ENCODE measurements around the gene SOX2.

Gene SOX2

GRCh38 chr3:181689546-181689945 lies 22.2 kb upstream of the SOX2 start:
- TF ChIP-seq SIN3A (IDR thresholded peaks at IDR 0.05; ENCODE audit: borderline replicate concordance, insufficient read depth, low read length) (no peak), FOXP2 (optimal IDR thresholded peaks at IDR 0.05; ENCODE audit: borderline replicate concordance, extremely low read depth, extremely low read length, insufficient read depth) (no peak), REST (IDR thresholded peaks at IDR 0.05; ENCODE audit: insufficient read depth in 1 of 2, low read depth in 2 of 2, low read length in 2 of 2) (no peak), POLR2AphosphoS5 (IDR thresholded peaks at IDR 0.05; ENCODE audit: low read depth, low read length) (no peak), TAF1 (IDR thresholded peaks at IDR 0.05; ENCODE audit: borderline replicate concordance, insufficient read depth, low read length) (no peak)

- no peak for TF ChIP-seq SIN3A (IDR thresholded peaks at IDR 0.05; ENCODE audit: borderline replicate concordance, insufficient read depth, low read length)
- no peak for TF ChIP-seq TAF1 (IDR thresholded peaks at IDR 0.05; ENCODE audit: borderline replicate concordance, insufficient read depth, low read length)
- no peak for TF ChIP-seq FOXP2 (optimal IDR thresholded peaks at IDR 0.05; ENCODE audit: borderline replicate concordance, extremely low read depth, extremely low read length, insufficient read depth)
- no peak for TF ChIP-seq REST (IDR thresholded peaks at IDR 0.05; ENCODE audit: insufficient read depth in 1 of 2, low read depth in 2 of 2, low read length in 2 of 2)
- TF ChIP-seq POLR2AphosphoS5 (IDR thresholded peaks at IDR 0.05; ENCODE audit: low read depth, low read length): no peak
Observed at GRCh38 chr3:181690769-181691168, 21.0 kb upstream of the SOX2 start.

- TF ChIP-seq REST (IDR thresholded peaks at IDR 0.05; ENCODE audit: insufficient read depth in 1 of 2, low read depth in 2 of 2, low read length in 2 of 2) (no peak), FOXP2 (optimal IDR thresholded peaks at IDR 0.05; ENCODE audit: borderline replicate concordance, extremely low read depth, extremely low read length, insufficient read depth) (no peak), POLR2AphosphoS5 (IDR thresholded peaks at IDR 0.05; ENCODE audit: low read depth, low read length) (no peak), TAF1 (IDR thresholded peaks at IDR 0.05; ENCODE audit: borderline replicate concordance, insufficient read depth, low read length) (no peak), SIN3A (IDR thresholded peaks at IDR 0.05; ENCODE audit: borderline replicate concordance, insufficient read depth, low read length) (no peak)
Observed at GRCh38 chr3:181691901-181692300, 19.8 kb upstream of the SOX2 start.

GRCh38 chr3:181692311-181693145 lies 19.2 kb upstream of the SOX2 start:
- TF ChIP-seq REST (IDR thresholded peaks at IDR 0.05; ENCODE audit: insufficient read depth in 1 of 2, low read depth in 2 of 2, low read length in 2 of 2) (no peak), SIN3A (IDR thresholded peaks at IDR 0.05; ENCODE audit: borderline replicate concordance, insufficient read depth, low read length) (no peak), TAF1 (IDR thresholded peaks at IDR 0.05; ENCODE audit: borderline replicate concordance, insufficient read depth, low read length) (no peak), FOXP2 (optimal IDR thresholded peaks at IDR 0.05; ENCODE audit: borderline replicate concordance, extremely low read depth, extremely low read length, insufficient read depth) (no peak), POLR2AphosphoS5 (IDR thresholded peaks at IDR 0.05; ENCODE audit: low read depth, low read length) (no peak)
